GM18858 (cell line): ENCODE data around the gene CSTF2T.

Experiments used
- ATAC-seq: cut with Tn5 transposase; IDR thresholded peaks from one replicate; pipeline ENCODE4 v1.9.1; 2021; ENCODE audit not compliant: unreplicated experiment

The CSTF2T gene

GRCh38 chr10:51699475-51700227, at the start of gene CSTF2T:
TSS of gene CSTF2T (minus strand) at chr10:51699595. CDS start at chr10:51699549, 46 bp downstream.
- ATAC-seq = peak; percentile 88

- ATAC-seq = no peak
These were observed 49.6 kb upstream of the CSTF2T start for GRCh38 chr10:51748959-51749358.

GRCh38 chr10:51747216-51747615, 47.8 kb upstream of the CSTF2T start:
- no peak for ATAC-seq

GRCh38 chr10:51745397-51745796, 46.0 kb upstream of the CSTF2T start:
- no peak for ATAC-seq

GRCh38 chr10:51744235-51745000, 45.0 kb upstream of the CSTF2T start:
- ATAC-seq = no peak

- peak; percentile 91 for ATAC-seq
These were observed 43.8 kb upstream of the CSTF2T start for GRCh38 chr10:51743146-51743545.

GRCh38 chr10:51733057-51733456, 33.7 kb upstream of the CSTF2T start:
- no peak for ATAC-seq

GRCh38 chr10:51729822-51730555, 30.6 kb upstream of the CSTF2T start:
- ATAC-seq = no peak

- ATAC-seq = no peak
These were observed 24.6 kb upstream of the CSTF2T start for GRCh38 chr10:51724038-51724437.

- ATAC-seq = no peak
These were observed 19.5 kb upstream of the CSTF2T start for GRCh38 chr10:51718804-51719291.

- no peak for ATAC-seq
These were observed 17.6 kb upstream of the CSTF2T start for GRCh38 chr10:51716981-51717380.

GRCh38 chr10:51711519-51711891, 12.1 kb upstream of the CSTF2T start:
- ATAC-seq = no peak

- ATAC-seq = no peak
These were observed 10.1 kb upstream of the CSTF2T start for GRCh38 chr10:51709324-51709972.

- ATAC-seq = no peak
These were observed 9.2 kb upstream of the CSTF2T start for GRCh38 chr10:51708609-51709008.

GRCh38 chr10:51707821-51708424, 8.5 kb upstream of the CSTF2T start:
- ATAC-seq = no peak

- no peak for ATAC-seq
These were observed 8.0 kb upstream of the CSTF2T start for GRCh38 chr10:51707392-51707791.

GRCh38 chr10:51706225-51706624, 6.8 kb upstream of the CSTF2T start:
- ATAC-seq = no peak

- ATAC-seq = no peak
These were observed 6.4 kb upstream of the CSTF2T start for GRCh38 chr10:51705774-51706173.

- ATAC-seq = no peak
These were observed 928 bp upstream of the CSTF2T start for GRCh38 chr10:51700228-51700817.

- peak; percentile 18 for ATAC-seq
These were observed 285 bp downstream of the CSTF2T start for GRCh38 chr10:51699145-51699474.
